Keratinocyte (primary cell): Measurements from ENCODE around the gene CKM. TPM values are rescaled to one million over a fixed set of nuclear protein-coding genes. Genes with fewer than 3 reads are reported as not detected.
"Not testable (repeated sequence)": the region's sequence is repeated elsewhere in the genome, so short reads cannot be mapped to it uniquely, and the experiment has no call there.

Experiments
- DNase-seq: peaks from one replicate; pipeline ENCODE4 v3.0.0-alpha.2; 2011; ENCODE audit warnings: low read depth, missing footprints, low spot score
- FAIRE-seq: peaks from 2 replicates; lab custom pipeline; 2011; peaks lifted over from hg19 to GRCh38; lab: Jason Lieb, UNC
- H2AFZ ChIP-seq: 2 replicates; pipeline ENCODE4 v1.6.0; 2012; ENCODE audit warnings: low read length, control low read depth, inconsistent platforms; ENCODE audit not compliant: control insufficient read depth
- H3K27ac ChIP-seq: 2 replicates; pipeline ENCODE4 v1.5.1; 2011; ENCODE audit warnings: low read length; ENCODE audit not compliant: control insufficient read depth, insufficient read depth
- H3K27me3 ChIP-seq: 3 replicates; pipeline ENCODE4 v1.6.0; 2011; ENCODE audit warnings: low read length; ENCODE audit not compliant: control insufficient read depth, insufficient read depth; ENCODE audit errors: extremely low read depth
- H3K36me3 ChIP-seq, 2 experiments: 2 replicates in 1 of 2; 3 replicates in 1 of 2; pipeline ENCODE4 v1.5.1; 2011; ENCODE audit warnings: low read length in 2 of 2, mild to moderate bottlenecking in 1 of 2; ENCODE audit not compliant: control insufficient read depth in 2 of 2, insufficient read depth in 2 of 2; ENCODE audit errors: extremely low read depth in 1 of 2
- H3K4me1 ChIP-seq: 3 replicates; pipeline ENCODE4 v1.5.1; 2011; ENCODE audit warnings: low read length; ENCODE audit not compliant: control insufficient read depth, insufficient read depth; ENCODE audit errors: extremely low read depth
- H3K4me2 ChIP-seq: 3 replicates; pipeline ENCODE4 v1.6.0; 2011; ENCODE audit warnings: low read depth, low read length; ENCODE audit not compliant: control insufficient read depth, insufficient read depth; ENCODE audit errors: extremely low read depth
- H3K4me3 ChIP-seq, 3 experiments: fragments of 200-600 bp in 1 of 3; sonication (generic) in 1 of 3; 2 replicates in 2 of 3; 3 replicates in 1 of 3; pipeline ENCODE4 v1.5.1; 2011 to 2016; ENCODE audit warnings: low read length in 3 of 3, mild to moderate bottlenecking in 3 of 3, control low read depth in 2 of 3, inconsistent platforms in 1 of 3, low read depth in 1 of 3, mixed read lengths in 1 of 3, mixed run types in 1 of 3, moderate library complexity in 1 of 3; ENCODE audit not compliant: control insufficient read depth in 2 of 3, insufficient read depth in 2 of 3; ENCODE audit errors: extremely low read depth in 1 of 3
- H3K79me2 ChIP-seq: 2 replicates; pipeline ENCODE4 v1.6.0; 2012; ENCODE audit warnings: low read length; ENCODE audit not compliant: control insufficient read depth, insufficient read depth
- H3K9ac ChIP-seq: 3 replicates; pipeline ENCODE4 v1.6.0; 2011; ENCODE audit warnings: low read length; ENCODE audit not compliant: control insufficient read depth, insufficient read depth; ENCODE audit errors: extremely low read depth
- H3K9me1 ChIP-seq: 3 replicates; pipeline ENCODE4 v1.6.0; 2011; ENCODE audit warnings: low read length; ENCODE audit not compliant: control insufficient read depth, insufficient read depth; ENCODE audit errors: extremely low read depth
- H3K9me3 ChIP-seq: 2 replicates; pipeline ENCODE4 v1.5.1; 2012; ENCODE audit warnings: low read depth, low read length; ENCODE audit not compliant: control insufficient read depth
- H4K20me1 ChIP-seq: 3 replicates; pipeline ENCODE4 v1.6.0; 2011; ENCODE audit warnings: low read length; ENCODE audit not compliant: control insufficient read depth, insufficient read depth; ENCODE audit errors: extremely low read depth
- CTCF ChIP-seq, 3 experiments: IDR thresholded peaks in 1 of 3; conservative IDR thresholded peaks in 1 of 3; optimal IDR thresholded peaks in 1 of 3; 2 replicates in 2 of 3; 3 replicates in 1 of 3; pipeline versions ENCODE3 to v1.5.1; 2011; ENCODE audit warnings: low read length in 3 of 3, mild to moderate bottlenecking in 3 of 3, moderate library complexity in 2 of 3, control low read depth in 1 of 3, inconsistent platforms in 1 of 3; ENCODE audit not compliant: insufficient read depth in 2 of 3; ENCODE audit errors: extremely low read depth in 1 of 3
- EZH2 ChIP-seq: IDR thresholded peaks from one replicate; pipeline ENCODE4 v1.6.1; 2012; ENCODE audit warnings: inconsistent platforms, mild to moderate bottlenecking, low read length, moderate library complexity
- dilution Hi-C: fragments of 300-500 bp; cut with MboI; formaldehyde crosslinking; loops from one replicate; pipeline ENCODE4 v1.7.0; 2020; ENCODE audit warnings: low sequenced_read_pairs; ENCODE audit not compliant: extremely low pct_ligation_motif_present
- polyA plus RNA-seq, 5 experiments: library from polyadenylated mRNA; depleted of rRNA in 3 of 5; stranded (reverse) in 3 of 5; stranded (forward) in 1 of 5; unstranded in 1 of 5; fragments of >200 nt; gene quantifications; 1 replicate in 1 of 5; 2 replicates in 3 of 5; 3 replicates in 1 of 5; pipeline versions ENCODE4 v1.2.1 to v1.2.3, GENCODE V29; 2011 to 2012; ENCODE audit warnings: missing spikeins in 2 of 5, low read depth in 1 of 5, low replicate concordance in 1 of 5

CKM gene
- polyA plus RNA-seq, 1 donor (not counting 4 experiments of a cell fraction or from before 2014, with no cell fraction given): not detected

DNA sequence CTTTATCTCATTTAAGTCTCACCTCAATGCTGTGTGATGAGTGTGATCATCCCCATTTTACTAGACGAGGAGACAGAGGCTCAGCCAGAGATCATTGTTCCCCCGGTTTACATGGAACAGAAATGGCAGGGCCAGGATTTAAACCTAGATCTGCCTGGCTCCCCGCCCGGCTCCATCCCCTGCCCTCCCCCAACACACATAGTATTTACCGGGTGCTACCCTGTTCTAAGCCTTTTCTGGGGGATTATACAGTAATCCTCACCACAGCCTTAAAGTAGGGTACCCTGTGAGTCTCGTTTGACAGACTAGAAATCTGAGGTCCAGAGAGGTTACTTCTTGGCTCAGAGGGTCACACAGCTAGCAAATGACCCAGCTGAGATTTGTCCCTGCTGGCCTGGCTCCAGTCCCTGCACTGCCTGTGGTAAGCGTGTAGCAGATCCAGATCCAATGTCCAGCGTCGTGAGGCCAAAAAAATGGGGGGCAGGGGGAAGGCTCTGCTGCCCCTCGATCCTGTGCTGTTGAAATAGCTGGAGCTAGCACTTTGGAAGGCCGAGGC is 14.1 kb upstream of the CKM start:
- no peaks in the 10 kb centered on the region for H3K27me3 ChIP-seq
- no peaks in the 10 kb centered on the region for H3K9me3 ChIP-seq
- H3K9me1 ChIP-seq: no peaks in the 10 kb centered on the region
- no peak for FAIRE-seq
- no peak overlapping the region for H2AFZ ChIP-seq
- H3K4me3 ChIP-seq: no peak overlapping the region
- TF ChIP-seq EZH2: no peak
- TF ChIP-seq CTCF (optimal IDR thresholded peaks at IDR 0.05 in 1 of 3, IDR thresholded peaks at IDR 0.05 in 1 of 3, conservative IDR thresholded peaks at IDR 0.05 in 1 of 3; ENCODE audit: extremely low read depth in 1 of 3, insufficient read depth in 2 of 3, low read length in 3 of 3): no peak
- DNase-seq: no peak
- no peaks in the 10 kb centered on the region for H3K36me3 ChIP-seq
- H4K20me1 ChIP-seq: no peaks in the 10 kb centered on the region
- dilution Hi-C loops: no loop called here
- no peak overlapping the region for H3K4me2 ChIP-seq
- no peak overlapping the region for H3K27ac ChIP-seq
- peaks cover 13% of the 10 kb centered on the region for H3K4me1 ChIP-seq
- no peak overlapping the region for H3K9ac ChIP-seq
- H3K79me2 ChIP-seq: peaks cover 9% of the 10 kb centered on the region

- H3K4me2 ChIP-seq, H3K9me3 ChIP-seq, H3K9ac ChIP-seq, H3K9me1 ChIP-seq, H4K20me1 ChIP-seq, H2AFZ ChIP-seq, H3K4me1 ChIP-seq, DNase-seq, H3K27ac ChIP-seq, H3K36me3 ChIP-seq, H3K27me3 ChIP-seq, FAIRE-seq, H3K79me2 ChIP-seq, H3K4me3 ChIP-seq, dilution Hi-C loops: not testable (repeated sequence)
Observed at GRCh38 chr19:45334881-45335280, 12.2 kb upstream of the CKM start.
